GM21619 (cell line): Measurements from ENCODE around the gene MTNR1B.

Experiments
- ATAC-seq: cut with Tn5 transposase; IDR thresholded peaks from one replicate; pipeline ENCODE4 v1.9.1; 2021; ENCODE audit not compliant: unreplicated experiment

MTNR1B gene

GRCh38 chr11:92977401-92977800, 8.0 kb downstream of the MTNR1B start:
- no peak for ATAC-seq

GRCh38 chr11:92978271-92979111, 9.0 kb downstream of the MTNR1B start:
- ATAC-seq: no peak

GRCh38 chr11:92979176-92979575, 9.7 kb downstream of the MTNR1B start:
- no peak for ATAC-seq

GRCh38 chr11:92980312-92980711, 10.9 kb downstream of the MTNR1B start:
- no peak for ATAC-seq

- no peak for ATAC-seq
These were observed 12.1 kb downstream of the MTNR1B start for GRCh38 chr11:92981508-92982043.

- no peak for ATAC-seq
These were observed 17.1 kb downstream of the MTNR1B start for GRCh38 chr11:92986585-92986984.

GRCh38 chr11:92993004-92993403, 23.6 kb downstream of the MTNR1B start:
- ATAC-seq: no peak

- no peak for ATAC-seq
These were observed 31.3 kb downstream of the MTNR1B start for GRCh38 chr11:93000511-93001476.

GRCh38 chr11:93001806-93002205, 32.4 kb downstream of the MTNR1B start:
- no peak for ATAC-seq

- ATAC-seq: no peak
These were observed 32.9 kb downstream of the MTNR1B start for GRCh38 chr11:93002380-93002779.

GRCh38 chr11:93005239-93005638, 35.8 kb downstream of the MTNR1B start:
- ATAC-seq: no peak

- no peak for ATAC-seq
These were observed 44.2 kb downstream of the MTNR1B start for GRCh38 chr11:93013646-93014045.

- no peak for ATAC-seq
These were observed 47.1 kb downstream of the MTNR1B start for GRCh38 chr11:93016595-93016994.

- ATAC-seq: no peak
These were observed 48.6 kb downstream of the MTNR1B start for GRCh38 chr11:93017821-93018690.

- no peak for ATAC-seq
These were observed 51.0 kb downstream of the MTNR1B start for GRCh38 chr11:93020248-93021046.

- no peak for ATAC-seq
These were observed 54.9 kb downstream of the MTNR1B start for GRCh38 chr11:93024369-93024768.

- ATAC-seq: no peak
These were observed 56.3 kb downstream of the MTNR1B start for GRCh38 chr11:93025558-93026255.

- ATAC-seq: no peak
These were observed 59.6 kb downstream of the MTNR1B start for GRCh38 chr11:93028960-93029522.

- ATAC-seq: no peak
These were observed 61.9 kb downstream of the MTNR1B start for GRCh38 chr11:93031386-93031785.
